Measurements from ENCODE around the gene PLGLB1. TPM values are rescaled to one million over a fixed set of nuclear protein-coding genes. Genes with fewer than 3 reads are reported as not detected.
"Not testable (repeated sequence)": the region's sequence is repeated elsewhere in the genome, so short reads cannot be mapped to it uniquely, and the experiment has no call there.

The PLGLB1 gene
- total RNA-seq (2014; rRNA removed; shearing (Covaris generic)) (1.8 and 3.3 TPM in 2 replicates), total RNA-seq (2022) (3.6 and 3.9 TPM in 2 replicates), Bru-seq, nascent RNA (percentile 38 among the genes with signal in this experiment), BruChase-seq, experiment 1, labeled RNA remaining after a 6-hour chase (percentile 39 among the genes with signal in this experiment), BruChase-seq, experiment 2, labeled RNA remaining after a 2-hour chase (percentile 47 among the genes with signal in this experiment)
- long read RNA-seq: 0 reads

DNA sequence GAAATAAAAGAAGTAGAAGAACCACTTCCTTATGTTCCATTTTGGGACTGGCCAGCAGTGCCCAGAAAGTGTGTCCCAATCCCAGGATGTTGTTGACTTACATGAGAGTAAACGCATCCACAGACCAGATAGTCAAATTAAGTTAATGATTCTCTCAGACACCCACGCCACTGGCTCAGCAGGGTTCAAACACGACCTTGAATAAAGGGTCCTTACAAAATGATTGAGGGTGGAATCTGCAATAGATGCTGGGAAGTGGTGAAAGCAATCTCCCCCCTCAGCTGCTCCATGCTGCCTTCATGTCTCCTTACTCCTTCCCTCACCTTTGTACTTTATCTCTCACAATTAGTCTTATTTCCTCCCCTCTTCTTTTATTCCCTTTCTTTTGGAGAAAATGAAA, at the start of gene PLGLB1:
Gene PLGLB1 (minus strand): TSS at position 101 of the 400 bp plus-strand sequence. CDS start 61 bp downstream, at position 40.
- intact Hi-C loops (cut with micrococcal nuclease; ENCODE audit: unreplicated experiment); CTCF ChIA-PET (ENCODE audit: unreplicated experiment); H3K4me2 ChIP-seq (ENCODE audit: low read length); H3K4me3 ChIP-seq (ENCODE audit: low read depth, low read length, poor library complexity, severe bottlenecking); H2AFZ ChIP-seq (ENCODE audit: low read length); H3K79me2 ChIP-seq (ENCODE audit: insufficient read depth, low read depth, low read length); H3K4me1 ChIP-seq (ENCODE audit: insufficient read depth, low read length, poor library complexity, severe bottlenecking); H3K27ac ChIP-seq (ENCODE audit: low read depth, low read length, poor library complexity, severe bottlenecking); POLR2A ChIA-PET; BruUV-seq (replicated peaks); H3K36me3 ChIP-seq (ENCODE audit: insufficient read depth, low read length); H3K9me2 ChIP-seq (ENCODE audit: insufficient read depth, low read length); DNase-seq (ENCODE audit: low spot score); H4K20me1 ChIP-seq (ENCODE audit: insufficient read depth, low read length); H3K9me3 ChIP-seq (ENCODE audit: low read length): not testable (repeated sequence)

DNA sequence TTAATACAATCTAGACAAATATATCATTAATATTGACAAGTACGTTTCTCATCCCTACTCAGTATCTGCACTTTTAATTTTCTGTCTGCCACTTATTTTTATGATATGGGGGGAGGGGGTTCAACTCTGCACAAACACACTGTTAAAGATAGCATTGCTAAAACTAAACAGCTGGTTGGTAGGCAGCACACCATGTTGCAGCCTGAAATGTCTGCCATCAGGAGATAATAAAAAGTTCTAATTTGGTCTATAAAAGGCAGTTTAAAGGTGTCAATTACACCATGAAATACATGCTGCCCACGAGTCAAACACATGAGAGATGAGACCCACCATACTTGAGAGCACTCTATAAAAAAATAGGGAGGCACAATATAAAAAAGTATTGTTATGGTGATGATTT, 42.7 kb upstream of the PLGLB1 start:
- DNase-seq (ENCODE audit: low spot score); intact Hi-C loops (cut with micrococcal nuclease; ENCODE audit: unreplicated experiment); H3K4me2 ChIP-seq (ENCODE audit: low read length); H3K9me3 ChIP-seq (ENCODE audit: low read length); H4K20me1 ChIP-seq (ENCODE audit: insufficient read depth, low read length); H3K9me2 ChIP-seq (ENCODE audit: insufficient read depth, low read length); CTCF ChIA-PET (ENCODE audit: unreplicated experiment); BruUV-seq (replicated peaks); H3K4me1 ChIP-seq (ENCODE audit: insufficient read depth, low read length, poor library complexity, severe bottlenecking); H3K4me3 ChIP-seq (ENCODE audit: low read depth, low read length, poor library complexity, severe bottlenecking); POLR2A ChIA-PET; H3K36me3 ChIP-seq (ENCODE audit: insufficient read depth, low read length); H2AFZ ChIP-seq (ENCODE audit: low read length); H3K79me2 ChIP-seq (ENCODE audit: insufficient read depth, low read depth, low read length); H3K27ac ChIP-seq (ENCODE audit: low read depth, low read length, poor library complexity, severe bottlenecking): not testable (repeated sequence)

DNA sequence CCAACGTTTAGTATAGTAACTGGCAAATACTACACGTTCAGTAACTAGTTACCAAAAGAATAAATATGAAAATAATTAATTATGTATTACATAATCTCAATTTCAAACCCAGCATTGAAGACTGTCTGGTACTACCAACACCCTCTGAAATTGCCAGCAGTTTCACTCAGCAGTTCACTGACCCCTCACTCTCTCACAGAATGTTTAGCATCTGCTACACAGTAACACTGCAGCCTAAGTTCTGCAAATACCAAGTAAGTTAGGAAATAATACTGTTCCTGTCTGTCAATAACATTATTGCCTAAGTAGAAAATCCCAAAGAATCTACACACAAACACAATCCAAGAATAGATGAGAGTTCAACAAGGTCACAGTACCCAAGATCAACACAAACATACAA, 41.8 kb upstream of the PLGLB1 start:
- H3K79me2 ChIP-seq (ENCODE audit: insufficient read depth, low read depth, low read length); H3K9me3 ChIP-seq (ENCODE audit: low read length); H3K4me2 ChIP-seq (ENCODE audit: low read length); H2AFZ ChIP-seq (ENCODE audit: low read length); BruUV-seq (replicated peaks); H3K27ac ChIP-seq (ENCODE audit: low read depth, low read length, poor library complexity, severe bottlenecking); CTCF ChIA-PET (ENCODE audit: unreplicated experiment); POLR2A ChIA-PET; intact Hi-C loops (cut with micrococcal nuclease; ENCODE audit: unreplicated experiment); H3K9me2 ChIP-seq (ENCODE audit: insufficient read depth, low read length); H3K4me1 ChIP-seq (ENCODE audit: insufficient read depth, low read length, poor library complexity, severe bottlenecking); H3K36me3 ChIP-seq (ENCODE audit: insufficient read depth, low read length); H3K4me3 ChIP-seq (ENCODE audit: low read depth, low read length, poor library complexity, severe bottlenecking); H4K20me1 ChIP-seq (ENCODE audit: insufficient read depth, low read length); DNase-seq (ENCODE audit: low spot score): not testable (repeated sequence)

DNA sequence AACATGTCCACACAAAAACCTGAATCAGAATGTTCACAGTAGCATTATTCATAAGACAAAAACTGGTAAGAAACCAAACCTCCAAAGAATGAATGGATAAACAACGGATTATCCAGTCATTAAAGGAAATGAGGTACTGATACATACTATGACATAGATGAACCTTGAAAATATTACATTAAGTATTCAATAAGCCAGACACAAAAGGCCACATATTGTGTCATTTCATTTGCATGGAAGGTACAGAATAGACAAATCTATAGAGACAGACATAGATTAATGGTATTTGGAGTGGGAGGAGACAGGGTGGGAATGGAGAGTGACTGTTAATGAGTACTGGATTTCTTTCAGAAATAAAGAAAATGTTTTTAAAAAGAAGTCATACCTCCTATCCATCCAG, 39.9 kb upstream of the PLGLB1 start:
- H3K4me3 ChIP-seq (ENCODE audit: low read depth, low read length, poor library complexity, severe bottlenecking); POLR2A ChIA-PET; H3K4me2 ChIP-seq (ENCODE audit: low read length); H3K36me3 ChIP-seq (ENCODE audit: insufficient read depth, low read length); H3K9me2 ChIP-seq (ENCODE audit: insufficient read depth, low read length); DNase-seq (ENCODE audit: low spot score); H3K4me1 ChIP-seq (ENCODE audit: insufficient read depth, low read length, poor library complexity, severe bottlenecking); H4K20me1 ChIP-seq (ENCODE audit: insufficient read depth, low read length); H3K79me2 ChIP-seq (ENCODE audit: insufficient read depth, low read depth, low read length); BruUV-seq (replicated peaks); H2AFZ ChIP-seq (ENCODE audit: low read length); CTCF ChIA-PET (ENCODE audit: unreplicated experiment); H3K9me3 ChIP-seq (ENCODE audit: low read length); H3K27ac ChIP-seq (ENCODE audit: low read depth, low read length, poor library complexity, severe bottlenecking); intact Hi-C loops (cut with micrococcal nuclease; ENCODE audit: unreplicated experiment): not testable (repeated sequence)

DNA sequence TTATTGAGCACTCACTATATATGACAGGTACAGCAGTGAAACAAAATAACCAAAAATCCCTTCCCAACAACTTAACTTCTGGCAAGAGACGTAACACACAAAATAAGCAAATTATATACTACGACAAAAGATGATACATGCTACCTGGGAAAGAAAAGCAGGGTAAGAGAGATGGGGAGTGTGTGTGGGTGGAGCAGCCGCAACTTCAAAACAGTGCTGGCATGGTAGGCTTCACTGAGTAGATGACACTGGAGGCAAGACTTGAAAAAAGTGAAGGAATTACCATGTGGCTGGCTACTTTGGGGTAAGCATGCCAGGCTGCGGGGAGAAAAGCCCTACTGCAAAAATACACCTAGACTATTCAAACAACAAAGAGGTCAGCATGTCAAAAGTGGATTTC, 36.0 kb upstream of the PLGLB1 start:
- POLR2A ChIA-PET; H3K4me1 ChIP-seq (ENCODE audit: insufficient read depth, low read length, poor library complexity, severe bottlenecking); H4K20me1 ChIP-seq (ENCODE audit: insufficient read depth, low read length); intact Hi-C loops (cut with micrococcal nuclease; ENCODE audit: unreplicated experiment); BruUV-seq (replicated peaks); H3K9me2 ChIP-seq (ENCODE audit: insufficient read depth, low read length); H3K4me3 ChIP-seq (ENCODE audit: low read depth, low read length, poor library complexity, severe bottlenecking); H2AFZ ChIP-seq (ENCODE audit: low read length); CTCF ChIA-PET (ENCODE audit: unreplicated experiment); H3K4me2 ChIP-seq (ENCODE audit: low read length); H3K79me2 ChIP-seq (ENCODE audit: insufficient read depth, low read depth, low read length); H3K36me3 ChIP-seq (ENCODE audit: insufficient read depth, low read length); DNase-seq (ENCODE audit: low spot score); H3K9me3 ChIP-seq (ENCODE audit: low read length); H3K27ac ChIP-seq (ENCODE audit: low read depth, low read length, poor library complexity, severe bottlenecking): not testable (repeated sequence)

DNA sequence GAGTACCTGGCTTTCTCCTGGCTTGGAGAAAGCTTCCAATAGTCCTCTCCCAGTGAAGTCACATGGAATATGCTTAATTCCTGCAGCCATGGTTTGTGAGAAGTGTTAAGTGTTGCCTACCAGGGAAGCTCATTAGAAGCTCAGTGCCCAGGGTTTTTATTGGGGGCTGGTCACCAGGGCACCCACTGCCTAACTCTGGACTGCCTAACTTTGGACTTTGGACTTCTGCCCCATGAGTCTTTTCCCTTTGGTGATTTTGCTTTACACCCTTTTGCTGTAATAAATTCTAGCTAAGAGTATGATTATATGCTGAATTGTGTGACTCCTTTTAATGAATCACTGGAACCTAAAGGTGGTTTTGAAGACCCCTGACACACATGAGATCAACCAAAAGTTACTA, 35.2 kb upstream of the PLGLB1 start:
- H2AFZ ChIP-seq (ENCODE audit: low read length); H3K4me1 ChIP-seq (ENCODE audit: insufficient read depth, low read length, poor library complexity, severe bottlenecking); intact Hi-C loops (cut with micrococcal nuclease; ENCODE audit: unreplicated experiment); CTCF ChIA-PET (ENCODE audit: unreplicated experiment); H3K9me3 ChIP-seq (ENCODE audit: low read length); BruUV-seq (replicated peaks); H3K79me2 ChIP-seq (ENCODE audit: insufficient read depth, low read depth, low read length); H3K4me3 ChIP-seq (ENCODE audit: low read depth, low read length, poor library complexity, severe bottlenecking); POLR2A ChIA-PET; H3K36me3 ChIP-seq (ENCODE audit: insufficient read depth, low read length); H3K4me2 ChIP-seq (ENCODE audit: low read length); H3K9me2 ChIP-seq (ENCODE audit: insufficient read depth, low read length); H4K20me1 ChIP-seq (ENCODE audit: insufficient read depth, low read length); DNase-seq (ENCODE audit: low spot score); H3K27ac ChIP-seq (ENCODE audit: low read depth, low read length, poor library complexity, severe bottlenecking): not testable (repeated sequence)

DNA sequence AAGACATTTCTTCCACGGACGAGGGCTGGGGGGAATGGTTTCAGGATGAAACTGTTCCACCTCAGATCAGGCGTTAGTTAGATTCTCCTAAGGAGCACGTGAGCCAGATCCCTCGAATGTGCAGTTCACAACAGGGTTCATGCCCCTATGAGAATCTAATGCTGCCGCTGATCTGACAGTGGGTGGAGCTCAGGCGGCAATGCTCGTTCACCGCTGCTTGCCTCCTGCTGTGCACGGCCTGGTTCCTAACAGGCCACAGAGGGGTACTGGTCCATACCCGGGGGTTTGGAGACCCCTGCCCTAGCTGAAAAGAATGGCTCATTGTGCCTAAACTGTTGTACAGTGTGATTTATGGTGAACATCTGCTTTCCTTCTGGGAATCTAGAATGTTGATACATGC, 34.8 kb upstream of the PLGLB1 start:
- intact Hi-C loops (cut with micrococcal nuclease; ENCODE audit: unreplicated experiment); H4K20me1 ChIP-seq (ENCODE audit: insufficient read depth, low read length); CTCF ChIA-PET (ENCODE audit: unreplicated experiment); DNase-seq (ENCODE audit: low spot score); H3K27ac ChIP-seq (ENCODE audit: low read depth, low read length, poor library complexity, severe bottlenecking); H3K4me3 ChIP-seq (ENCODE audit: low read depth, low read length, poor library complexity, severe bottlenecking); H2AFZ ChIP-seq (ENCODE audit: low read length); H3K4me1 ChIP-seq (ENCODE audit: insufficient read depth, low read length, poor library complexity, severe bottlenecking); POLR2A ChIA-PET; H3K9me2 ChIP-seq (ENCODE audit: insufficient read depth, low read length); H3K36me3 ChIP-seq (ENCODE audit: insufficient read depth, low read length); H3K9me3 ChIP-seq (ENCODE audit: low read length); H3K79me2 ChIP-seq (ENCODE audit: insufficient read depth, low read depth, low read length); H3K4me2 ChIP-seq (ENCODE audit: low read length); BruUV-seq (replicated peaks): not testable (repeated sequence)

Measured in OCI-LY7 (cell line).